ENCODE measurements around the gene SETBP1. TPM values are rescaled to one million over a fixed set of nuclear protein-coding genes. Genes with fewer than 3 reads are reported as not detected.

SETBP1 gene
- total and polyA plus RNA-seq, 9 of the 15 experiments (the other 6 are each of a cell fraction or from before 2014, with no cell fraction given), result under 0.01 to 0.13 (median 0.04) TPM

DNA sequence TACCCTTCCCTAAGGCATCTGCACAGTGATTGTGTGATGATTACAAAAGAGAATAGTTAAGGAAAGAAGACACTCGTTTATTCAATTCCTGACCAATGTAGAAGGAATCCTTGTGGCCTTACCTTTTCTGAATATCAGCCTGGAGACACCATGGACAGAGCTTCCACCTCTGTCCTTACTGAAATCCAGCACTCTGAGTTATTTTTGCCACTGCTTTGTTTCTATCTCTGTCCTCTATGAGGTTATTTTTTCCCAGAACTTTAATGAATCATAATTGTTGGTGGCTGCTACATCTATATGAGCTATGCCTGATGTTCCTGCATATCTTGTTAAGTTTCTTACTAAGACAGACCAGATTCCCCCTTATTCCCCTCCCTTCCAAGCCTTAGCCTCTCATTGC is 275.1 kb downstream of the SETBP1 start (continued):
- TF ChIP-seq CTBP1 (IDR thresholded peaks at IDR 0.05; ENCODE audit: borderline replicate concordance) (no peak), MYBL2 (IDR thresholded peaks at IDR 0.05; ENCODE audit: low read depth) (no peak), MYBL2 (CRISPR knock-in tag; IDR thresholded peaks at IDR 0.05; ENCODE audit: borderline replicate concordance) (no peak), HES1 (IDR thresholded peaks at IDR 0.05; ENCODE audit: low read depth) (no peak)

DNA sequence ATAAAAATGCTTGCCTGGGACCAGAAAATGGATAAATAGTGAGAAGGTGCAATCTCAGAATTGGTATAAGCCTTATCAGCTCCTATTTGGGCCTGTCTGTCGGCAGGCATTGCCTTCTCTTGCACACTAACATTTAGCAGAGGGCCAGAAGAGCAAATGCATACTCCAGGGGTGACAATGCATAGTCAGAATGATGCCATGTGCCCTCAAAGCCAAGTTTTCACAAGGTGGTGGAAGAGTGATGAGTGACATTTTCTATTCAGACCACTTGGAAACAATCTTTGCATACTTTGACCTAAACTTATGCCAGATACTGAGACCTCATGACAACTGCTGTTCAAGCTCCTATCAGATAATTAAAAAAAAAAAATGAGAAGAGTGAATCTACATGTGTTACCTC is 276.3 kb downstream of the SETBP1 start:
- POLR2A ChIA-PET, result no interaction called here
- CTCF ChIA-PET (ENCODE audit: low intra/inter-chr PET ratio), result no interaction called here
- Histone ChIP-seq H3K79me2 (ENCODE audit: control insufficient read depth, insufficient read depth, low read length) (no peaks in the 10 kb centered on the region), H3K9me3 (replicated peaks; ENCODE audit: control insufficient read depth, insufficient read depth, low read depth, low read length) (no peaks in the 10 kb centered on the region), H3K9ac (ENCODE audit: insufficient read depth in 1 of 2, low read depth in 2 of 2, low read length in 2 of 2) (no peak overlapping the region), H3K36me3 (ENCODE audit: control insufficient read depth, insufficient read depth, low read length) (no peaks in the 10 kb centered on the region), H3K4me2 (ENCODE audit: insufficient read depth, low read length) (no peak overlapping the region), H3K27me3 (ENCODE audit: control insufficient read depth in 2 of 2, insufficient read depth in 2 of 2, low read length in 2 of 2) (peaks cover 4 to 10% of the 10 kb centered on the region in 2 experiments; a peak in 3 of 5 replicates), H3K9me1 (ENCODE audit: control insufficient read depth, insufficient read depth, low read length) (no peaks in the 10 kb centered on the region), H2AFZ (ENCODE audit: low read depth, low read length) (no peak overlapping the region), H4K20me1 (replicated peaks; ENCODE audit: control insufficient read depth, insufficient read depth, low read length) (no peaks in the 10 kb centered on the region), H3K27ac (ENCODE audit: extremely low read depth, low read depth, low read length) (no peak overlapping the region), H3K4me3 (no peak overlapping the region), H3K4me1 (replicated peaks in 1 of 2; ENCODE audit: control insufficient read depth in 2 of 2, insufficient read depth in 2 of 2, low read length in 2 of 2) (no peaks in the 10 kb centered on the region)
- ATAC-seq (no peak), FAIRE-seq (no peak), DNase-seq (ENCODE audit: extremely low read depth in 1 of 4, low spot score in 3 of 4) (no peak)
- no TSS peak for BruUV-seq (replicated peaks)
- in situ Hi-C loops (cut with MboI) (no loop called here), intact Hi-C loops (cut with micrococcal nuclease) (no loop called here)
- 0% methylated on average over 1 of the region's 1 CpG for WGBS (ENCODE audit: insufficient coverage, low coverage, missing lambda C conversion rate)
- TF ChIP-seq POLR3G (IDR thresholded peaks at IDR 0.05; ENCODE audit: extremely low read depth, insufficient read length, insufficient replicate concordance) (no peak), ZNF311 (CRISPR knock-in tag; IDR thresholded peaks at IDR 0.05) (no peak), NCOA1 (IDR thresholded peaks at IDR 0.05; ENCODE audit: low read depth) (no peak), ZKSCAN8 (CRISPR knock-in tag; IDR thresholded peaks at IDR 0.05) (no peak), STAG1 (CRISPR knock-in tag; IDR thresholded peaks at IDR 0.05; ENCODE audit: borderline replicate concordance) (no peak), TEAD4 (IDR thresholded peaks at IDR 0.05; ENCODE audit: low read length) (no peak), TEAD4 (CRISPR knock-in tag; IDR thresholded peaks at IDR 0.05; ENCODE audit: borderline replicate concordance) (no peak), HDAC6 (IDR thresholded peaks at IDR 0.05; ENCODE audit: low read depth, low read length) (no peak)
